Activated CD4-positive, alpha-beta T cell treated with anti-CD3 and anti-CD28 coated beads for 48 hours (primary cell): ENCODE data around the gene GFRA4.

ENCODE experiments used
- DNase-seq: peaks from one replicate; pipeline ENCODE4 v3.0.0-alpha.2; 2020

Gene GFRA4

GRCh38 chr20:3693376-3693775 is 30.2 kb upstream of the GFRA4 start:
- DNase-seq: no peak

- DNase-seq: no peak
These were observed 29.6 kb upstream of the GFRA4 start for GRCh38 chr20:3692706-3693294.

- DNase-seq: no peak
These were observed 28.7 kb upstream of the GFRA4 start for GRCh38 chr20:3691897-3692296.

GRCh38 chr20:3691306-3691705 is 28.1 kb upstream of the GFRA4 start:
- no peak for DNase-seq

GRCh38 chr20:3690413-3690812 is 27.2 kb upstream of the GFRA4 start:
- no peak for DNase-seq

- no peak for DNase-seq
These were observed 26.8 kb upstream of the GFRA4 start for GRCh38 chr20:3689978-3690377.

- DNase-seq: no peak
These were observed 24.5 kb upstream of the GFRA4 start for GRCh38 chr20:3687655-3688054.

GRCh38 chr20:3686867-3687321 is 23.7 kb upstream of the GFRA4 start:
- DNase-seq: no peak

GRCh38 chr20:3686421-3686820 is 23.2 kb upstream of the GFRA4 start:
- DNase-seq: no peak

- no peak for DNase-seq
These were observed 22.1 kb upstream of the GFRA4 start for GRCh38 chr20:3685341-3685740.

- no peak for DNase-seq
These were observed 19.0 kb upstream of the GFRA4 start, which contains the start of gene ADAM33 for GRCh38 chr20:3681931-3682781. ADAM33 (minus strand) TSS chr20:3682010; CDS start chr20:3682004, 6 bp downstream.

- DNase-seq: no peak
These were observed 18.2 kb upstream of the GFRA4 start for GRCh38 chr20:3681352-3681930.

GRCh38 chr20:3680701-3681351 is 17.6 kb upstream of the GFRA4 start:
- DNase-seq: no peak

- DNase-seq: no peak
These were observed 16.8 kb upstream of the GFRA4 start for GRCh38 chr20:3679749-3680700.

- no peak for DNase-seq
These were observed 15.9 kb upstream of the GFRA4 start for GRCh38 chr20:3678856-3679720.

- no peak for DNase-seq
These were observed 15.0 kb upstream of the GFRA4 start for GRCh38 chr20:3678198-3678597.

GRCh38 chr20:3677733-3678132 is 14.5 kb upstream of the GFRA4 start:
- no peak for DNase-seq

- DNase-seq: no peak
These were observed 12.0 kb upstream of the GFRA4 start for GRCh38 chr20:3674995-3675900.

GRCh38 chr20:3674447-3674846 is 11.2 kb upstream of the GFRA4 start:
- DNase-seq: no peak
